HCT116 (cell line): ENCODE measurements around the gene SUMO3. TPM values are rescaled to one million over a fixed set of nuclear protein-coding genes. Genes with fewer than 3 reads are reported as not detected.
"Not testable (repeated sequence)": the region's sequence is repeated elsewhere in the genome, so short reads cannot be mapped to it uniquely, and the experiment has no call there.

Experiments used
- ATAC-seq: fragments of 200-7000 bp; cut with Tn5 transposase; 2 replicates; pipeline ENCODE4 v1.9.1; 2020; ENCODE audit warnings: mild to moderate bottlenecking, moderate library complexity
- BruUV-seq: library from RNA; stranded (reverse); fragments of 400-500 nt; replicated peaks from 2 replicates; lab custom pipeline; 2021; lab: Mats Ljungman, UMichigan
- CTCF ChIA-PET: fragments of 300-600 bp; sonication (Branson Sonifier 250); formaldehyde crosslinking; loops from one replicate; lab custom pipeline; 2021; ENCODE audit warnings: antibody characterized with exemption; lab: Charles Lee
- POLR2A ChIA-PET: fragments of 300-600, 350-600 bp; sonication (Branson Sonifier 250); formaldehyde crosslinking; loops from one replicate; lab custom pipeline; 2021; ENCODE audit warnings: antibody characterized with exemption; lab: Charles Lee
- RAD21 ChIA-PET, 2 experiments: fragments of 300-600 bp; sonication (Branson Sonifier 250); formaldehyde crosslinking; loops; one replicate each; lab custom pipeline; 2023; ENCODE audit warnings: low total read pairs in 2 of 2; ENCODE audit not compliant: uncharacterized antibody in 2 of 2, unreplicated experiment in 2 of 2, low non-redundant PET in 1 of 2; lab: Charles Lee
- DNase-seq: peaks from one replicate; pipeline ENCODE4 v3.0.0-alpha.2; 2010; ENCODE audit warnings: low read depth, low spot score
- H2AFZ ChIP-seq: fragments of 200-600 bp; shearing (Covaris generic), sonication (generic); 2 replicates; pipeline ENCODE4 v1.6.1; 2017; ENCODE audit warnings: low read depth, mixed run types, mixed read lengths, antibody characterized with exemption, low read length; ENCODE audit not compliant: poor library complexity, severe bottlenecking
- H3K27ac ChIP-seq: 2 replicates; pipeline ENCODE4 v1.5.1; 2012; ENCODE audit warnings: low read depth, low read length
- H3K27me3 ChIP-seq: fragments of 200-600 bp; sonication (generic); 2 replicates; pipeline ENCODE4 v1.6.1; 2016; ENCODE audit warnings: mixed run types, low read length, mixed read lengths; ENCODE audit not compliant: insufficient read depth
- H3K36me3 ChIP-seq, 2 experiments: fragments of 200-500 bp in 1 of 2; fragments of 200-600 bp in 1 of 2; sonication (Bioruptor generic) in 1 of 2; sonication (generic) in 1 of 2; 2 replicates each; pipeline versions ENCODE4 v1.5.1 to v1.6.1; 2014 to 2016; ENCODE audit warnings: low read length in 2 of 2, inconsistent platforms in 1 of 2, mixed read lengths in 1 of 2, mixed run types in 1 of 2; ENCODE audit not compliant: insufficient read depth in 2 of 2, control insufficient read depth in 1 of 2
- H3K4me1 ChIP-seq, 2 experiments: fragments of 200-600 bp in 1 of 2; sonication (generic) in 1 of 2; 2 replicates each; pipeline versions ENCODE4 v1.5.1 to v1.6.1; 2012 to 2017; ENCODE audit warnings: low read length in 2 of 2, inconsistent platforms in 1 of 2, mild to moderate bottlenecking in 1 of 2, mixed read lengths in 1 of 2, mixed run types in 1 of 2, moderate library complexity in 1 of 2; ENCODE audit not compliant: insufficient read depth in 2 of 2, control insufficient read depth in 1 of 2
- H3K4me2 ChIP-seq: fragments of 200-600 bp; sonication (generic); 2 replicates; pipeline ENCODE4 v1.6.1; 2017; ENCODE audit warnings: mixed run types, low read length, mixed read lengths
- H3K4me3 ChIP-seq, 2 experiments: fragments of 200-600 bp in 1 of 2; sonication (generic) in 1 of 2; replicated peaks in 1 of 2; 2 replicates each; pipeline ENCODE4 v1.5.1; 2011 to 2016; ENCODE audit warnings: low read length in 2 of 2, control low read depth in 1 of 2, low read depth in 1 of 2, mild to moderate bottlenecking in 1 of 2, mixed read lengths in 1 of 2, mixed run types in 1 of 2
- H3K79me2 ChIP-seq: fragments of 200-600 bp; sonication (generic); 2 replicates; pipeline ENCODE4 v1.6.1; 2017; ENCODE audit warnings: mild to moderate bottlenecking, mixed run types, low read length, moderate library complexity, mixed read lengths; ENCODE audit not compliant: insufficient read depth
- H3K9ac ChIP-seq: fragments of 200-600 bp; sonication (generic); 2 replicates; pipeline ENCODE4 v1.6.1; 2016; ENCODE audit warnings: low read length, mixed read lengths
- H3K9me2 ChIP-seq: fragments of 200-600 bp; sonication (generic), shearing (Covaris generic); 2 replicates; pipeline ENCODE4 v1.6.1; 2017; ENCODE audit warnings: mixed run types, mild to moderate bottlenecking, moderate library complexity; ENCODE audit not compliant: insufficient read depth
- H3K9me3 ChIP-seq, 2 experiments: fragments of 200-500 bp in 1 of 2; fragments of 200-600 bp in 1 of 2; sonication (Bioruptor generic) in 1 of 2; sonication (generic) in 1 of 2; 2 replicates each; pipeline ENCODE4 v1.6.1; 2014 to 2017; ENCODE audit warnings: low read length in 2 of 2, mixed read lengths in 2 of 2, inconsistent platforms in 1 of 2, low read depth in 1 of 2, mild to moderate bottlenecking in 1 of 2, mixed run types in 1 of 2, moderate library complexity in 1 of 2; ENCODE audit not compliant: control insufficient read depth in 1 of 2, insufficient read depth in 1 of 2
- H4K20me1 ChIP-seq: fragments of 200-600 bp; sonication (generic), shearing (Covaris generic); 2 replicates; pipeline ENCODE4 v1.6.1; 2017; ENCODE audit warnings: mixed run types, mild to moderate bottlenecking, moderate library complexity; ENCODE audit not compliant: insufficient read depth
- MAX ChIP-seq: IDR thresholded peaks from 2 replicates; pipeline ENCODE4 v1.6.1; 2012
- ZFX ChIP-seq: fragments of 450-650 bp; IDR thresholded peaks from 2 replicates; pipeline ENCODE4 v1.6.1; 2017
- intact Hi-C: fragments of 100-400 bp; cut with micrococcal nuclease; formaldehyde crosslinking; loops from 2 replicates; pipeline ENCODE4 v1.10.0; 2022
- total RNA-seq: library from RNA; stranded (reverse); gene quantifications from one replicate; pipeline ENCODE4 v1.2.1, GENCODE V29; 2021; ENCODE audit not compliant: unreplicated experiment

SUMO3 gene
- total RNA-seq, 1 experiment from 2014 or later = 31.5 TPM

GRCh38 chr21:44833663-44834062, 15.8 kb upstream of the SUMO3 start:
- peaks cover 8 to 9% of the 10 kb centered on the region in 2 experiments; a peak in 2 of 4 replicates for H3K9me3 ChIP-seq
- CTCF ChIA-PET = no interaction called here
- POLR2A ChIA-PET = no interaction called here
- no peak overlapping the region for H3K27ac ChIP-seq
- no peak overlapping the region for H2AFZ ChIP-seq
- H3K9ac ChIP-seq = no peak overlapping the region
- H3K9me2 ChIP-seq = no peaks in the 10 kb centered on the region
- no peak for TF ChIP-seq MAX
- TF ChIP-seq ZFX = no peak
- TF ChIP-seq, all 23 proteins: peak for 0
- H3K27me3 ChIP-seq = no peaks in the 10 kb centered on the region
- RAD21 ChIA-PET = no interaction called here
- ATAC-seq = no peak
- no peak overlapping the region for H3K4me2 ChIP-seq
- no TSS peak for BruUV-seq
- no peak overlapping the region for H3K4me3 ChIP-seq
- intact Hi-C loops = no loop called here
- H4K20me1 ChIP-seq = no peaks in the 10 kb centered on the region
- peaks cover 2 to 10% of the 10 kb centered on the region in 2 experiments; a peak in 1 of 4 replicates for H3K4me1 ChIP-seq
- DNase-seq = no peak
- H3K79me2 ChIP-seq = no peaks in the 10 kb centered on the region
- no peaks in the 10 kb centered on the region for H3K36me3 ChIP-seq

- H3K27me3 ChIP-seq, CTCF ChIA-PET, H3K36me3 ChIP-seq, ATAC-seq, H3K4me2 ChIP-seq, H3K9me2 ChIP-seq, intact Hi-C loops, H3K4me1 ChIP-seq, RAD21 ChIA-PET, BruUV-seq, H3K9ac ChIP-seq, DNase-seq, H4K20me1 ChIP-seq, H3K4me3 ChIP-seq, POLR2A ChIA-PET, H2AFZ ChIP-seq, H3K79me2 ChIP-seq, H3K27ac ChIP-seq: not testable (repeated sequence)
- peaks cover 17 to 19% of the 10 kb centered on the region in 2 experiments; a peak in 3 of 4 replicates for H3K9me3 ChIP-seq
Observed at GRCh38 chr21:44832516-44833255, 14.8 kb upstream of the SUMO3 start.
